ENCODE data around the gene SLC4A2.

Gene SLC4A2

DNA sequence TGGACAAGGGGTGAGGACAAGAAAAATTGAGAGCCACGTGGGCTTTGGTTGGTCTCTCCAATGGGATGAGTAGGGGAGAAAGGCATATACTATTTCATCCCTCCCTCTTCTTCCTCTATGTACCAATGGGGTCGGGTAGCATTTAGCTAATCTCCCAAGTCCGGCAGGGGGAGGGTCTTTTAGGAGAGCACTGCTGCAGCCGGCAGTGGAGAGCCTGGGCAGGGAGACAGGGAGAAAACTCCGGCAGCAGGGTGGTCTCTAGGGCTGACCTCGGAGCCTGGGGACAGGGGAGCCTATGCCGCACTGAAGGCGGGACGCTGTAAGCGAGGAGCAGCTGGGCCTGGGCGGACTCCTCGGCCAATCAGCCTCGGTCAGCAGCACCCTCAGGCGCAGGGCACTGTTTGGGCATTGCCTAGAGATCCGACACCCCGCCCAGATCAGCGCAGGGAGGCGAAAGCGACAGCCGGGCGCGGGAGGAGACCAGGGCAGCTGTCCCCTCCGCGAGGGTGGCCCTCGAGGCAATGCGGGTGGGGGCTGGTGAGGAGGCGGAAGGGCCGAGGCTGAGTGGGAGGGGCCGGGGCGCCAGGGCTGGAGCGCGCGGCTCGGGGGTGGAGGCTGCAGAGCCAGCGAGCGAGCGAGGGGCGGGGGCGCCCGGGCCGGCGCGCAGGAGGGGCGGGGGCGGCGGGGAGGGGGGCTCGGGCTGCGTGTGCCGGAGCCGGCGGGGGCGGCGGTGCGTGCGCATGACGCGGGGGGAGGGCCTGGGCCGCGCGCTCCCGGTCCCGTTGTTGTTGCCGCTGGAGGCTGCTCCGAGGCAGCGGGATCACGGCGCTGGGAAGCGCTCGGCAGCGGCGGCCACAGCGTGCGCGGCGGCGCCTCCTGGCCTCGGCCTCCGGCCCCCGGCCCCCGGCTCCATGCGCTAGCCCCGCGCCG lies 26.6 kb downstream of the SLC4A2 start, which contains the start of gene AGAP3 (continued):
- TF ChIP-seq, protein P1, sequence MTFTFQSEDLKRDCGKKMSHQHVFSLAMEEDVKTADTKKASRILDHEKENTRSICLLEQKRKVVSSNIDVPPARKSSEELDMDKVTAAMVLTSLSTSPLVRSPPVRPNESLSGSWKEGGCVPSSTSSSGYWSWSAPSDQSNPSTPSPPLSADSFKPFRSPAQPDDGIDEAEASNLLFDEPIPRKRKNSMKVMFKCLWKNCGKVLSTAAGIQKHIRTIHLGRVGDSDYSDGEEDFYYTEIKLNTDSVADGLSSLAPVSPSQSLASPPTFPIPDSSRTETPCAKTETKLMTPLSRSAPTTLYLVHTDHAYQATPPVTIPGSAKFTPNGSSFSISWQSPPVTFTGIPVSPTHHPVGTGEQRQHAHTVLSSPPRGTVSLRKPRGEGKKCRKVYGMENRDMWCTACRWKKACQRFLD (tag by site-specific recombination; IDR thresholded peaks at IDR 0.05), result no peak
- no peak for TF ChIP-seq ZNF658 (tag by site-specific recombination; IDR thresholded peaks at IDR 0.05)
- TF ChIP-seq ZNF785 (tag by site-specific recombination; IDR thresholded peaks at IDR 0.05), result no peak
- no peak for TF ChIP-seq ZNF792 (tag by site-specific recombination; IDR thresholded peaks at IDR 0.05)
- TF ChIP-seq, protein P2, sequence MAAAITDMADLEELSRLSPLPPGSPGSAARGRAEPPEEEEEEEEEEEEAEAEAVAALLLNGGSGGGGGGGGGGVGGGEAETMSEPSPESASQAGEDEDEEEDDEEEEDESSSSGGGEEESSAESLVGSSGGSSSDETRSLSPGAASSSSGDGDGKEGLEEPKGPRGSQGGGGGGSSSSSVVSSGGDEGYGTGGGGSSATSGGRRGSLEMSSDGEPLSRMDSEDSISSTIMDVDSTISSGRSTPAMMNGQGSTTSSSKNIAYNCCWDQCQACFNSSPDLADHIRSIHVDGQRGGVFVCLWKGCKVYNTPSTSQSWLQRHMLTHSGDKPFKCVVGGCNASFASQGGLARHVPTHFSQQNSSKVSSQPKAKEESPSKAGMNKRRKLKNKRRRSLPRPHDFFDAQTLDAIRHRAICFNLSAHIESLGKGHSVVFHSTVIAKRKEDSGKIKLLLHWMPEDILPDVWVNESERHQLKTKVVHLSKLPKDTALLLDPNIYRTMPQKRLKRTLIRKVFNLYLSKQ (tag by site-specific recombination; IDR thresholded peaks at IDR 0.05; ENCODE audit: borderline replicate concordance), result no peak
- no peak for TF ChIP-seq ZNF626 (tag by site-specific recombination; IDR thresholded peaks at IDR 0.05)
- TF ChIP-seq, protein P3, sequence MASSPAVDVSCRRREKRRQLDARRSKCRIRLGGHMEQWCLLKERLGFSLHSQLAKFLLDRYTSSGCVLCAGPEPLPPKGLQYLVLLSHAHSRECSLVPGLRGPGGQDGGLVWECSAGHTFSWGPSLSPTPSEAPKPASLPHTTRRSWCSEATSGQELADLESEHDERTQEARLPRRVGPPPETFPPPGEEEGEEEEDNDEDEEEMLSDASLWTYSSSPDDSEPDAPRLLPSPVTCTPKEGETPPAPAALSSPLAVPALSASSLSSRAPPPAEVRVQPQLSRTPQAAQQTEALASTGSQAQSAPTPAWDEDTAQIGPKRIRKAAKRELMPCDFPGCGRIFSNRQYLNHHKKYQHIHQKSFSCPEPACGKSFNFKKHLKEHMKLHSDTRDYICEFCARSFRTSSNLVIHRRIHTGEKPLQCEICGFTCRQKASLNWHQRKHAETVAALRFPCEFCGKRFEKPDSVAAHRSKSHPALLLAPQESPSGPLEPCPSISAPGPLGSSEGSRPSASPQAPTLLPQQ (tag by site-specific recombination; IDR thresholded peaks at IDR 0.05), result peak; percentile 61
- TF ChIP-seq ZNF292 (tag by site-specific recombination; IDR thresholded peaks at IDR 0.05; ENCODE audit: borderline replicate concordance, low read depth), result no peak
- TF ChIP-seq ZNF169 (tag by site-specific recombination; IDR thresholded peaks at IDR 0.05), result no peak
- TF ChIP-seq SCRT2 (tag by site-specific recombination; IDR thresholded peaks at IDR 0.05), result no peak
- peak; percentile 90 for TF ChIP-seq GLIS1 (tag by site-specific recombination; IDR thresholded peaks at IDR 0.05)
- TF ChIP-seq ZNF423 (tag by site-specific recombination; IDR thresholded peaks at IDR 0.05), result peak; percentile 92
- no peak for TF ChIP-seq ZNF560 (tag by site-specific recombination; IDR thresholded peaks at IDR 0.05; ENCODE audit: borderline replicate concordance)
- no peak for TF ChIP-seq ZNF354C (tag by site-specific recombination; IDR thresholded peaks at IDR 0.05; ENCODE audit: borderline replicate concordance, low read depth)
- TF ChIP-seq ZNF747 (tag by site-specific recombination; IDR thresholded peaks at IDR 0.05), result no peak
- no peak for TF ChIP-seq ZNF707 (tag by site-specific recombination; IDR thresholded peaks at IDR 0.05)
- peak; percentile 82 for TF ChIP-seq ZNF335 (tag by site-specific recombination; conservative IDR thresholded peaks at IDR 0.05)
- TF ChIP-seq, protein P4, sequence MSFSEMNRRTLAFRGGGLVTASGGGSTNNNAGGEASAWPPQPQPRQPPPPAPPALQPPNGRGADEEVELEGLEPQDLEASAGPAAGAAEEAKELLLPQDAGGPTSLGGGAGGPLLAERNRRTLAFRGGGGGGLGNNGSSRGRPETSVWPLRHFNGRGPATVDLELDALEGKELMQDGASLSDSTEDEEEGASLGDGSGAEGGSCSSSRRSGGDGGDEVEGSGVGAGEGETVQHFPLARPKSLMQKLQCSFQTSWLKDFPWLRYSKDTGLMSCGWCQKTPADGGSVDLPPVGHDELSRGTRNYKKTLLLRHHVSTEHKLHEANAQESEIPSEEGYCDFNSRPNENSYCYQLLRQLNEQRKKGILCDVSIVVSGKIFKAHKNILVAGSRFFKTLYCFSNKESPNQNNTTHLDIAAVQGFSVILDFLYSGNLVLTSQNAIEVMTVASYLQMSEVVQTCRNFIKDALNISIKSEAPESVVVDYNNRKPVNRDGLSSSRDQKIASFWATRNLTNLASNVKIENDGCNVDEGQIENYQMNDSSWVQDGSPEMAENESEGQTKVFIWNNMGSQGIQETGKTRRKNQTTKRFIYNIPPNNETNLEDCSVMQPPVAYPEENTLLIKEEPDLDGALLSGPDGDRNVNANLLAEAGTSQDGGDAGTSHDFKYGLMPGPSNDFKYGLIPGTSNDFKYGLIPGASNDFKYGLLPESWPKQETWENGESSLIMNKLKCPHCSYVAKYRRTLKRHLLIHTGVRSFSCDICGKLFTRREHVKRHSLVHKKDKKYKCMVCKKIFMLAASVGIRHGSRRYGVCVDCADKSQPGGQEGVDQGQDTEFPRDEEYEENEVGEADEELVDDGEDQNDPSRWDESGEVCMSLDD (tag by site-specific recombination; IDR thresholded peaks at IDR 0.05), result peak; percentile 39
- TF ChIP-seq ZNF48 (tag by site-specific recombination; IDR thresholded peaks at IDR 0.05), result no peak
- no peak for TF ChIP-seq ZNF654 (tag by site-specific recombination; IDR thresholded peaks at IDR 0.05; ENCODE audit: low read depth)
- peak; percentile 77; the same call in 1 of the 2 replicates for TF ChIP-seq ZEB2 (tag by site-specific recombination; IDR thresholded peaks at IDR 0.05)
- no peak for TF ChIP-seq ZNF223 (tag by site-specific recombination; IDR thresholded peaks at IDR 0.05)
- TF ChIP-seq, protein P5, sequence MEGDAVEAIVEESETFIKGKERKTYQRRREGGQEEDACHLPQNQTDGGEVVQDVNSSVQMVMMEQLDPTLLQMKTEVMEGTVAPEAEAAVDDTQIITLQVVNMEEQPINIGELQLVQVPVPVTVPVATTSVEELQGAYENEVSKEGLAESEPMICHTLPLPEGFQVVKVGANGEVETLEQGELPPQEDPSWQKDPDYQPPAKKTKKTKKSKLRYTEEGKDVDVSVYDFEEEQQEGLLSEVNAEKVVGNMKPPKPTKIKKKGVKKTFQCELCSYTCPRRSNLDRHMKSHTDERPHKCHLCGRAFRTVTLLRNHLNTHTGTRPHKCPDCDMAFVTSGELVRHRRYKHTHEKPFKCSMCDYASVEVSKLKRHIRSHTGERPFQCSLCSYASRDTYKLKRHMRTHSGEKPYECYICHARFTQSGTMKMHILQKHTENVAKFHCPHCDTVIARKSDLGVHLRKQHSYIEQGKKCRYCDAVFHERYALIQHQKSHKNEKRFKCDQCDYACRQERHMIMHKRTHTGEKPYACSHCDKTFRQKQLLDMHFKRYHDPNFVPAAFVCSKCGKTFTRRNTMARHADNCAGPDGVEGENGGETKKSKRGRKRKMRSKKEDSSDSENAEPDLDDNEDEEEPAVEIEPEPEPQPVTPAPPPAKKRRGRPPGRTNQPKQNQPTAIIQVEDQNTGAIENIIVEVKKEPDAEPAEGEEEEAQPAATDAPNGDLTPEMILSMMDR (tag by site-specific recombination; IDR thresholded peaks at IDR 0.05), result no peak; the same call in 1 of the 2 replicates
- TF ChIP-seq, protein P6, sequence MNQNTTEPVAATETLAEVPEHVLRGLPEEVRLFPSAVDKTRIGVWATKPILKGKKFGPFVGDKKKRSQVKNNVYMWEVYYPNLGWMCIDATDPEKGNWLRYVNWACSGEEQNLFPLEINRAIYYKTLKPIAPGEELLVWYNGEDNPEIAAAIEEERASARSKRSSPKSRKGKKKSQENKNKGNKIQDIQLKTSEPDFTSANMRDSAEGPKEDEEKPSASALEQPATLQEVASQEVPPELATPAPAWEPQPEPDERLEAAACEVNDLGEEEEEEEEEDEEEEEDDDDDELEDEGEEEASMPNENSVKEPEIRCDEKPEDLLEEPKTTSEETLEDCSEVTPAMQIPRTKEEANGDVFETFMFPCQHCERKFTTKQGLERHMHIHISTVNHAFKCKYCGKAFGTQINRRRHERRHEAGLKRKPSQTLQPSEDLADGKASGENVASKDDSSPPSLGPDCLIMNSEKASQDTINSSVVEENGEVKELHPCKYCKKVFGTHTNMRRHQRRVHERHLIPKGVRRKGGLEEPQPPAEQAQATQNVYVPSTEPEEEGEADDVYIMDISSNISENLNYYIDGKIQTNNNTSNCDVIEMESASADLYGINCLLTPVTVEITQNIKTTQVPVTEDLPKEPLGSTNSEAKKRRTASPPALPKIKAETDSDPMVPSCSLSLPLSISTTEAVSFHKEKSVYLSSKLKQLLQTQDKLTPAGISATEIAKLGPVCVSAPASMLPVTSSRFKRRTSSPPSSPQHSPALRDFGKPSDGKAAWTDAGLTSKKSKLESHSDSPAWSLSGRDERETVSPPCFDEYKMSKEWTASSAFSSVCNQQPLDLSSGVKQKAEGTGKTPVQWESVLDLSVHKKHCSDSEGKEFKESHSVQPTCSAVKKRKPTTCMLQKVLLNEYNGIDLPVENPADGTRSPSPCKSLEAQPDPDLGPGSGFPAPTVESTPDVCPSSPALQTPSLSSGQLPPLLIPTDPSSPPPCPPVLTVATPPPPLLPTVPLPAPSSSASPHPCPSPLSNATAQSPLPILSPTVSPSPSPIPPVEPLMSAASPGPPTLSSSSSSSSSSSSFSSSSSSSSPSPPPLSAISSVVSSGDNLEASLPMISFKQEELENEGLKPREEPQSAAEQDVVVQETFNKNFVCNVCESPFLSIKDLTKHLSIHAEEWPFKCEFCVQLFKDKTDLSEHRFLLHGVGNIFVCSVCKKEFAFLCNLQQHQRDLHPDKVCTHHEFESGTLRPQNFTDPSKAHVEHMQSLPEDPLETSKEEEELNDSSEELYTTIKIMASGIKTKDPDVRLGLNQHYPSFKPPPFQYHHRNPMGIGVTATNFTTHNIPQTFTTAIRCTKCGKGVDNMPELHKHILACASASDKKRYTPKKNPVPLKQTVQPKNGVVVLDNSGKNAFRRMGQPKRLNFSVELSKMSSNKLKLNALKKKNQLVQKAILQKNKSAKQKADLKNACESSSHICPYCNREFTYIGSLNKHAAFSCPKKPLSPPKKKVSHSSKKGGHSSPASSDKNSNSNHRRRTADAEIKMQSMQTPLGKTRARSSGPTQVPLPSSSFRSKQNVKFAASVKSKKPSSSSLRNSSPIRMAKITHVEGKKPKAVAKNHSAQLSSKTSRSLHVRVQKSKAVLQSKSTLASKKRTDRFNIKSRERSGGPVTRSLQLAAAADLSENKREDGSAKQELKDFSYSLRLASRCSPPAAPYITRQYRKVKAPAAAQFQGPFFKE (tag by site-specific recombination; IDR thresholded peaks at IDR 0.05; ENCODE audit: borderline replicate concordance), result no peak
